Small intestine (tissue), 7 donors: ENCODE measurements around the gene SUGCT. TPM values are rescaled to one million over a fixed set of nuclear protein-coding genes. Genes with fewer than 3 reads are reported as not detected.
"Not testable (repeated sequence)": the region's sequence is repeated elsewhere in the genome, so short reads cannot be mapped to it uniquely, and the experiment has no call there.

Experiments used
- DNase-seq, 2 donors: peaks; one replicate each; pipeline versions ENCODE4 v3.0.0 to v3.0.0-alpha.2; 2013
- FAIRE-seq: peaks from 2 replicates; lab custom pipeline; 2012; peaks lifted over from hg19 to GRCh38; lab: Jason Lieb, UNC
- H3K27ac ChIP-seq, 3 donors: one replicate each; pipeline ENCODE4 v1.5.1; 2013; ENCODE audit warnings: low read length in 2 of 3, mild to moderate bottlenecking in 2 of 3, control low read depth in 1 of 3, inconsistent platforms in 1 of 3, low read depth in 1 of 3, moderate library complexity in 1 of 3
- H3K27me3 ChIP-seq, 3 donors: one replicate each; pipeline ENCODE4 v1.6.1; 2013; ENCODE audit warnings: low read length in 3 of 3, inconsistent platforms in 1 of 3; ENCODE audit not compliant: control insufficient read depth in 3 of 3, insufficient read depth in 3 of 3
- H3K36me3 ChIP-seq, 3 donors: one replicate each; pipeline ENCODE4 v1.6.1; 2013; ENCODE audit warnings: low read length in 3 of 3, inconsistent platforms in 1 of 3, low read depth in 1 of 3, mild to moderate bottlenecking in 1 of 3, moderate library complexity in 1 of 3; ENCODE audit not compliant: control insufficient read depth in 3 of 3, insufficient read depth in 2 of 3
- H3K4me1 ChIP-seq, 3 donors: one replicate each; pipeline ENCODE4 v1.6.1; 2013; ENCODE audit warnings: low read length in 2 of 3, inconsistent platforms in 1 of 3, low read depth in 1 of 3, mild to moderate bottlenecking in 1 of 3, moderate library complexity in 1 of 3; ENCODE audit not compliant: control insufficient read depth in 3 of 3, insufficient read depth in 2 of 3
- H3K4me3 ChIP-seq, 3 donors: one replicate each; pipeline ENCODE4 v1.5.1; 2013; ENCODE audit warnings: low read length in 3 of 3, control low read depth in 1 of 3, inconsistent platforms in 1 of 3, low read depth in 1 of 3, mild to moderate bottlenecking in 1 of 3, moderate library complexity in 1 of 3
- H3K9me3 ChIP-seq, 2 donors: one replicate each; pipeline ENCODE4 v1.6.1; 2013; ENCODE audit warnings: low read depth in 1 of 2, low read length in 1 of 2; ENCODE audit not compliant: control insufficient read depth in 2 of 2, insufficient read depth in 1 of 2
- WGBS, 3 donors: extraction: QIAGEN DNeasy Blood & Tissue Kit; methylation state at CpG; one replicate each; pipeline ENCODE4 v1.1.7; 2013; 5-methylcytosine and 5-hydroxymethylcytosine counted together
- polyA plus RNA-seq, 4 donors: library from polyadenylated mRNA; stranded (reverse) in 3 of 4; unstranded in 1 of 4; fragments of 200-250 nt in 3 of 4; fragments of 120-200 nt in 1 of 4; gene quantifications; one replicate each; pipeline versions ENCODE4 v1.2.1 to v1.2.3, GENCODE V29; 2013
- donor health status: healthy with polysubstance abuse.
- donor health status: control.
- donor health status: control.
- donor health status: Bipolar disorder and iron deficiency.
- donor health status: healthy.

The SUGCT gene
- polyA plus RNA-seq, 4 donors: 0.54 to 26.9 (median 2.5) TPM

DNA sequence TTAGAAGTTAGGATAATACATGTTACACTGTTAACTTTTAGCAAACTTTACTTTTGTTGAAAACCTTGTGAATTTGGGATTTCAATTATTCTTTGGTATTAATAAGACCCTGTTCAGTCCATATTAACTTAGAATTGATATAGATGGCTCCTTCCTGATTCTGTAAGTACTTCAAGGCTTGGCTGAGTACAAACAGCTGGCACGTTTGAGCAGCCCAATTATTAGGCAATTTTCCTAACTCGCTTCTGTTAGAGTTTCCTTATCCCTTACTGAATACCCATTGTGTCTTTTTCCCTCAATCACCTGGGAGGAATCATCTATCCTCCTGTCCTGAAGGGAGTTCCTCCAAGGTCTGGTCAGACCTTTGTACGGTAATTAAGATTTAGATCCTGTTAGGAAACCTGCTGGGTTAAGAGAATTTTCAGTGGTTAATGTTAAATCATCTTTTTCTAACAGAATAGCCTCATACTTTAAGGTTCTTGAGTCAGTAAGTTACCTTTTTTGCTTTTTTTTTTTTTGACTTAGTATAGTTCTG lies 10.9 kb downstream of the SUGCT start:
- H3K27ac ChIP-seq, H3K9me3 ChIP-seq, H3K4me3 ChIP-seq, H3K4me1 ChIP-seq, FAIRE-seq, H3K27me3 ChIP-seq, H3K36me3 ChIP-seq: not testable (repeated sequence)
- peak; percentile 52 to 55 for DNase-seq
- 20 to 58% (median 28%) methylated on average over 3 of the region's 3 CpGs for WGBS, 3 donors

GRCh38 chr7:40147371-40148246 lies 12.8 kb downstream of the SUGCT start:
- Histone ChIP-seq H3K36me3 (no peaks in the 10 kb centered on the region), H3K27ac (no peak overlapping the region), H3K4me3 (no peak overlapping the region), H3K9me3 (peaks cover 0 to 5% of the 10 kb centered on the region in 2 donors), H3K4me1 (no peaks in the 10 kb centered on the region), H3K27me3 (no peaks in the 10 kb centered on the region)
- no peak for FAIRE-seq
- WGBS, 3 donors: 84 to 86% (median 84%) methylated on average over 19 of the region's 19 CpGs
- no peak for DNase-seq

GRCh38 chr7:40148247-40148580 lies 13.4 kb downstream of the SUGCT start:
- not testable (repeated sequence) for DNase-seq, H3K4me1 ChIP-seq, H3K36me3 ChIP-seq, H3K27ac ChIP-seq, H3K27me3 ChIP-seq, FAIRE-seq, H3K4me3 ChIP-seq, H3K9me3 ChIP-seq
- WGBS, 3 donors: 93 to 96% (median 93%) methylated on average over 7 of the region's 7 CpGs

DNA sequence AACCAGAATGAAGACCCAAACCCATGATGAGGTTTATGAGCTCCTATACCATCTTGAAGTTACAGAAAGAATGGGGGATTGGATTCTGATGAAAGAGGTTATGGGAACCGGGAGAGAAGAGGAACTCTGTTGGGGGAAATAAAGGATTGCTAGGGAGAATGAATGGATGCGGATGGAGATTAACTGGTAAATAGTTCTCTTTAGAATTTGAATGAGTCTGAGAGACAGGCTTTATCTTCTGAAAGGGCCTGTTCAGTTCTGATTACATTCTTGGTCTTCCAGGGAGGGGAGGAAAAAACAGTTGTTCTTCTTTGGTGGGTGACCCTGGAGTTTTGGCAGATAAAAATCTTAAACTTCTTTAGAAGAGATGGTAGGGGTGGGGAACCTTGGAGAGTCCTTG lies 13.9 kb downstream of the SUGCT start:
- Histone ChIP-seq H3K9me3 (peaks cover 0 to 5% of the 10 kb centered on the region in 2 donors), H3K4me3 (no peak overlapping the region), H3K27me3 (no peaks in the 10 kb centered on the region), H3K27ac (no peak overlapping the region), H3K4me1 (no peaks in the 10 kb centered on the region), H3K36me3 (no peaks in the 10 kb centered on the region)
- 92 to 95% (median 92%) methylated on average over 2 of the region's 2 CpGs for WGBS, 3 donors
- DNase-seq (no peak), FAIRE-seq (no peak)

DNA sequence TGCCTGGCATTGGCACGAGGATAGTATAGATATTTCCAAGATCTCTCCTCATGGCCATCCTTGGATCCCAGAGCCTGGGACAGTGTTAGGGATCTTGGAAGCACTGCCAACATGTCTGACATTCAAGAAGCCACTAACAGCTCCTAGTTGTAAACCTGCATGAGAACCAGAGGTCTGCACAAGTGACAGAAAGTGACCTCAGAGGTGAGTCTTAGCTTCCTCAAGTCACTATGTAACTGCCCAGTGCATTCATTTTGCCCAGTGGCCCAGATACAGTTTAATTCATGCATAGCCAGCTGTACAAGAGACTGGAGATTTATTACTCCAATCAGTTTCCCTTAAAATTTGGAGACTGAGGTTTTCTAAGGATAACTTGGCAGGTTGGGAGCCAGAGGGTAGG lies 16.7 kb downstream of the SUGCT start:
- 77 to 87% (median 82%) methylated on average over 1 of the region's 1 CpG for WGBS, 3 donors
- H3K27me3 ChIP-seq: no peaks in the 10 kb centered on the region
- DNase-seq (no peak), FAIRE-seq (no peak)
- peaks cover 0 to 2% of the 10 kb centered on the region in 2 donors for H3K9me3 ChIP-seq
- no peaks in the 10 kb centered on the region for H3K36me3 ChIP-seq
- no peak overlapping the region for H3K27ac ChIP-seq
- no peak overlapping the region for H3K4me3 ChIP-seq
- H3K4me1 ChIP-seq: peaks cover 0 to 3% (median 0%) of the 10 kb centered on the region in 3 donors

GRCh38 chr7:40156988-40157387 lies 22.2 kb downstream of the SUGCT start:
- FAIRE-seq (no peak), DNase-seq (peak; percentile 90 to 93)
- peak overlapping the region in 1 of 3 donors; percentile 89 for H3K27ac ChIP-seq
- H3K27me3 ChIP-seq: no peaks in the 10 kb centered on the region
- 20 to 72% (median 37%) methylated on average over 4 of the region's 4 CpGs for WGBS, 3 donors
- H3K4me3 ChIP-seq: peak overlapping the region in 2 of 3 donors; percentile 19 to 24
- H3K9me3 ChIP-seq: no peaks in the 10 kb centered on the region
- peaks cover 0 to 5% (median 0%) of the 10 kb centered on the region in 3 donors for H3K4me1 ChIP-seq
- no peaks in the 10 kb centered on the region for H3K36me3 ChIP-seq

GRCh38 chr7:40162516-40162915 lies 27.7 kb downstream of the SUGCT start:
- WGBS, 3 donors: 75 to 87% (median 83%) methylated on average over 2 of the region's 2 CpGs
- H3K4me1 ChIP-seq: no peaks in the 10 kb centered on the region
- FAIRE-seq: no peak

GRCh38 chr7:40165216-40165615 lies 30.4 kb downstream of the SUGCT start:
- no peaks in the 10 kb centered on the region for H3K27me3 ChIP-seq
- 55 to 76% (median 62%) methylated on average over 1 of the region's 1 CpG for WGBS, 3 donors
- no peak overlapping the region for H3K4me3 ChIP-seq
- no peak overlapping the region for H3K27ac ChIP-seq
- H3K9me3 ChIP-seq: no peaks in the 10 kb centered on the region
- H3K36me3 ChIP-seq: no peaks in the 10 kb centered on the region
- H3K4me1 ChIP-seq: peaks cover 0 to 13% (median 0%) of the 10 kb centered on the region in 3 donors
- DNase-seq (no peak), FAIRE-seq (no peak)

More at GRCh38 chr7:40162516-40162915, 27.7 kb downstream of the SUGCT start:
- Histone ChIP-seq H3K27ac (no peak overlapping the region), H3K36me3 (no peaks in the 10 kb centered on the region), H3K9me3 (no peaks in the 10 kb centered on the region), H3K4me3 (no peak overlapping the region), H3K27me3 (no peaks in the 10 kb centered on the region)
- DNase-seq: no peak
